Hematopoietic multipotent progenitor cell treated with erythropoietin and hydrocortisone succinate and interleukin-3 and kit ligand, for 8 days (in vitro differentiated cells): Measurements from ENCODE around the gene KCNQ2.

Experiments used
- DNase-seq: peaks from one replicate; pipeline ENCODE4 v3.0.0-alpha.2; 2015

The KCNQ2 gene

DNA sequence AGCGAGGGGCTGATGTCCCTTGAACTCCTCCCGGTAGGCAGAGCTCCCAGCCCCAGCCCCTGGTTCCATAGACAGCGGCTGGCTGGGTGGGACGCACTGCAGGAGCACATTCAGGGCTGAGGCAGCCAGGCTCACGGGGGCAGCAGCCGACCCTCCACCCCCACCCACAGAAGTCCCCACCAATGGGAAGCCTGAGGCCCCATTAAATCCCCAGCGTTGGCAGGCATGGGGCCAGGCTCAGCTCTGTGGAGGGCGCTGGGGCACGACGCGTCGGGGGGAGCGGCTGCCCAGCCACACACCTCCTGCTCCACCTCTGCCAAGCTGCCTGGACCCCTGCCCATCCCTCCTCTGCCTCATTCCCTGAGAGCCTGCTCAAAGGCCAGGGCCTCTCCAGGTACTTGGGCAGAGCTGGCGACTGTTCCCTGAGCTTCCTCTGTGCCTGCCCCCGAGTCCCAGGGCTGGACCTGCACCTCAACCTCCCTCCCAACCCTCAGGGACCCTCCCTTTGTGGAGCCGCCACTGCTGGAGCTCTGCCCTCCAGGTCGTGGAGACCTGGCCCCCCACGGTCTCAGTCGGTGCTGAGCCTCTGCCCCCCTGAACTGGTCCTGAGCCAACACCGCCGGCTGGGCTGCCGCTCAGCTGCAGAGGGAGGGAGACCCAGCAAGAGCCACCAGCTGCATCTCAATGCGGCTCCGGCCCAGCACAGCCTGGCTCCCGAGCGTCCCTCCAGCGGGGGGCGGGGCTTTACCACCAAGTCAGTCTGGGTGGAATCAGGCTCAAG, 120.5 kb downstream of the KCNQ2 start:
- no peak for DNase-seq

GRCh38 chr20:63351326-63351700, 121.1 kb downstream of the KCNQ2 start:
- no peak for DNase-seq

- DNase-seq, result no peak
These were observed 121.7 kb downstream of the KCNQ2 start for GRCh38 chr20:63350597-63351325.
